Keratinocyte (primary cell): ENCODE results near the gene COL25A1. TPM values are rescaled to one million over a fixed set of nuclear protein-coding genes. Genes with fewer than 3 reads are reported as not detected.

Experiments
- DNase-seq: peaks from one replicate; pipeline ENCODE4 v3.0.0-alpha.2; 2011; ENCODE audit warnings: low read depth, missing footprints, low spot score
- FAIRE-seq: peaks from 2 replicates; lab custom pipeline; 2011; peaks lifted over from hg19 to GRCh38; lab: Jason Lieb, UNC
- H2AFZ ChIP-seq: 2 replicates; pipeline ENCODE4 v1.6.0; 2012; ENCODE audit warnings: low read length, control low read depth, inconsistent platforms; ENCODE audit not compliant: control insufficient read depth
- H3K27ac ChIP-seq: 2 replicates; pipeline ENCODE4 v1.5.1; 2011; ENCODE audit warnings: low read length; ENCODE audit not compliant: control insufficient read depth, insufficient read depth
- H3K27me3 ChIP-seq: 3 replicates; pipeline ENCODE4 v1.6.0; 2011; ENCODE audit warnings: low read length; ENCODE audit not compliant: control insufficient read depth, insufficient read depth; ENCODE audit errors: extremely low read depth
- H3K36me3 ChIP-seq, 2 experiments: 2 replicates in 1 of 2; 3 replicates in 1 of 2; pipeline ENCODE4 v1.5.1; 2011; ENCODE audit warnings: low read length in 2 of 2, mild to moderate bottlenecking in 1 of 2; ENCODE audit not compliant: control insufficient read depth in 2 of 2, insufficient read depth in 2 of 2; ENCODE audit errors: extremely low read depth in 1 of 2
- H3K4me1 ChIP-seq: 3 replicates; pipeline ENCODE4 v1.5.1; 2011; ENCODE audit warnings: low read length; ENCODE audit not compliant: control insufficient read depth, insufficient read depth; ENCODE audit errors: extremely low read depth
- H3K4me2 ChIP-seq: 3 replicates; pipeline ENCODE4 v1.6.0; 2011; ENCODE audit warnings: low read depth, low read length; ENCODE audit not compliant: control insufficient read depth, insufficient read depth; ENCODE audit errors: extremely low read depth
- H3K4me3 ChIP-seq, 3 experiments: fragments of 200-600 bp in 1 of 3; sonication (generic) in 1 of 3; 2 replicates in 2 of 3; 3 replicates in 1 of 3; pipeline ENCODE4 v1.5.1; 2011 to 2016; ENCODE audit warnings: low read length in 3 of 3, mild to moderate bottlenecking in 3 of 3, control low read depth in 2 of 3, inconsistent platforms in 1 of 3, low read depth in 1 of 3, mixed read lengths in 1 of 3, mixed run types in 1 of 3, moderate library complexity in 1 of 3; ENCODE audit not compliant: control insufficient read depth in 2 of 3, insufficient read depth in 2 of 3; ENCODE audit errors: extremely low read depth in 1 of 3
- H3K79me2 ChIP-seq: 2 replicates; pipeline ENCODE4 v1.6.0; 2012; ENCODE audit warnings: low read length; ENCODE audit not compliant: control insufficient read depth, insufficient read depth
- H3K9ac ChIP-seq: 3 replicates; pipeline ENCODE4 v1.6.0; 2011; ENCODE audit warnings: low read length; ENCODE audit not compliant: control insufficient read depth, insufficient read depth; ENCODE audit errors: extremely low read depth
- H3K9me1 ChIP-seq: 3 replicates; pipeline ENCODE4 v1.6.0; 2011; ENCODE audit warnings: low read length; ENCODE audit not compliant: control insufficient read depth, insufficient read depth; ENCODE audit errors: extremely low read depth
- H3K9me3 ChIP-seq: 2 replicates; pipeline ENCODE4 v1.5.1; 2012; ENCODE audit warnings: low read depth, low read length; ENCODE audit not compliant: control insufficient read depth
- H4K20me1 ChIP-seq: 3 replicates; pipeline ENCODE4 v1.6.0; 2011; ENCODE audit warnings: low read length; ENCODE audit not compliant: control insufficient read depth, insufficient read depth; ENCODE audit errors: extremely low read depth
- EZH2 ChIP-seq: IDR thresholded peaks from one replicate; pipeline ENCODE4 v1.6.1; 2012; ENCODE audit warnings: inconsistent platforms, mild to moderate bottlenecking, low read length, moderate library complexity
- dilution Hi-C: fragments of 300-500 bp; cut with MboI; formaldehyde crosslinking; loops from one replicate; pipeline ENCODE4 v1.7.0; 2020; ENCODE audit warnings: low sequenced_read_pairs; ENCODE audit not compliant: extremely low pct_ligation_motif_present
- polyA plus RNA-seq, 5 experiments: library from polyadenylated mRNA; depleted of rRNA in 3 of 5; stranded (reverse) in 3 of 5; stranded (forward) in 1 of 5; unstranded in 1 of 5; fragments of >200 nt; gene quantifications; 1 replicate in 1 of 5; 2 replicates in 3 of 5; 3 replicates in 1 of 5; pipeline versions ENCODE4 v1.2.1 to v1.2.3, GENCODE V29; 2011 to 2012; ENCODE audit warnings: missing spikeins in 2 of 5, low read depth in 1 of 5, low replicate concordance in 1 of 5
- TF ChIP-seq, protein P1 (sequence below), 3 experiments: IDR thresholded peaks in 1 of 3; conservative IDR thresholded peaks in 1 of 3; optimal IDR thresholded peaks in 1 of 3; 2 replicates in 2 of 3; 3 replicates in 1 of 3; pipeline versions ENCODE3 to v1.5.1; 2011; ENCODE audit warnings: low read length in 3 of 3, mild to moderate bottlenecking in 3 of 3, moderate library complexity in 2 of 3, control low read depth in 1 of 3, inconsistent platforms in 1 of 3; ENCODE audit not compliant: insufficient read depth in 2 of 3; ENCODE audit errors: extremely low read depth in 1 of 3

The COL25A1 gene
- polyA plus RNA-seq, 1 donor (not counting 4 experiments of a cell fraction or from before 2014, with no cell fraction given), result not detected

DNA sequence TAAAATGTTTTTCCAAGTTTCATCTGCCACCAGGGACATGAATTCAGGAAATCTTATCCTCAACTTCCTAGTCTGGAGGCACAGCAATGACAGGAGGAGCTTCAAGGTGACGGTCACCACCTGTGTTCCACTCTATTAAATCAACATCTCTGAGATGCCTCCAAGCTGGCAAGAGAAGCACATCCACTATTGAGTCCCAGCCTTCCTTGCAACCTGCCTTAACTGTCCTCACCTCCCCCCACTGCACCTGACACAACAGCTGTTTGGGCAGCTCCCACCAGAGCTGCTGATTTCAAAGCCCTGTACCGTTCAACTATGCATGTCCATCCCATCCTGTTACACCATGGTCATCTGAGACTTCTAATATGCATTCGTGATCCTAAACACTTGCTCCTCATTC lies 123.4 kb downstream of the COL25A1 start:
- H3K9ac ChIP-seq, result no peak overlapping the region
- no peaks in the 10 kb centered on the region for H3K36me3 ChIP-seq
- no peaks in the 10 kb centered on the region for H3K9me3 ChIP-seq
- H3K27ac ChIP-seq, result no peak overlapping the region
- H3K27me3 ChIP-seq, result no peaks in the 10 kb centered on the region
- no peak for TF ChIP-seq EZH2
- TF ChIP-seq, protein P1, sequence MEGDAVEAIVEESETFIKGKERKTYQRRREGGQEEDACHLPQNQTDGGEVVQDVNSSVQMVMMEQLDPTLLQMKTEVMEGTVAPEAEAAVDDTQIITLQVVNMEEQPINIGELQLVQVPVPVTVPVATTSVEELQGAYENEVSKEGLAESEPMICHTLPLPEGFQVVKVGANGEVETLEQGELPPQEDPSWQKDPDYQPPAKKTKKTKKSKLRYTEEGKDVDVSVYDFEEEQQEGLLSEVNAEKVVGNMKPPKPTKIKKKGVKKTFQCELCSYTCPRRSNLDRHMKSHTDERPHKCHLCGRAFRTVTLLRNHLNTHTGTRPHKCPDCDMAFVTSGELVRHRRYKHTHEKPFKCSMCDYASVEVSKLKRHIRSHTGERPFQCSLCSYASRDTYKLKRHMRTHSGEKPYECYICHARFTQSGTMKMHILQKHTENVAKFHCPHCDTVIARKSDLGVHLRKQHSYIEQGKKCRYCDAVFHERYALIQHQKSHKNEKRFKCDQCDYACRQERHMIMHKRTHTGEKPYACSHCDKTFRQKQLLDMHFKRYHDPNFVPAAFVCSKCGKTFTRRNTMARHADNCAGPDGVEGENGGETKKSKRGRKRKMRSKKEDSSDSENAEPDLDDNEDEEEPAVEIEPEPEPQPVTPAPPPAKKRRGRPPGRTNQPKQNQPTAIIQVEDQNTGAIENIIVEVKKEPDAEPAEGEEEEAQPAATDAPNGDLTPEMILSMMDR (optimal IDR thresholded peaks at IDR 0.05 in 1 of 3, IDR thresholded peaks at IDR 0.05 in 1 of 3, conservative IDR thresholded peaks at IDR 0.05 in 1 of 3; ENCODE audit: extremely low read depth in 1 of 3, insufficient read depth in 2 of 3, low read length in 3 of 3), result no peak
- H2AFZ ChIP-seq, result no peak overlapping the region
- H3K4me2 ChIP-seq, result no peak overlapping the region
- no peaks in the 10 kb centered on the region for H3K79me2 ChIP-seq
- H3K4me3 ChIP-seq, result no peak overlapping the region
- DNase-seq (no peak), FAIRE-seq (no peak)
- no peaks in the 10 kb centered on the region for H3K4me1 ChIP-seq
- no peaks in the 10 kb centered on the region for H3K9me1 ChIP-seq
- H4K20me1 ChIP-seq, result no peaks in the 10 kb centered on the region
- dilution Hi-C loops, result no loop called here

GRCh38 chr4:109177096-109177810 lies 125.2 kb downstream of the COL25A1 start:
- DNase-seq (no peak), FAIRE-seq (no peak)
- no peak overlapping the region for H2AFZ ChIP-seq
- no peaks in the 10 kb centered on the region for H3K79me2 ChIP-seq
- TF ChIP-seq, protein P1 (optimal IDR thresholded peaks at IDR 0.05 in 1 of 3, IDR thresholded peaks at IDR 0.05 in 1 of 3, conservative IDR thresholded peaks at IDR 0.05 in 1 of 3; ENCODE audit: extremely low read depth in 1 of 3, insufficient read depth in 2 of 3, low read length in 3 of 3), result no peak
- TF ChIP-seq EZH2, result no peak
- no peaks in the 10 kb centered on the region for H3K9me3 ChIP-seq
- H3K36me3 ChIP-seq, result no peaks in the 10 kb centered on the region
- no peaks in the 10 kb centered on the region for H3K9me1 ChIP-seq
- H3K9ac ChIP-seq, result no peak overlapping the region
- H3K4me3 ChIP-seq, result no peak overlapping the region
- no peaks in the 10 kb centered on the region for H3K27me3 ChIP-seq
- H4K20me1 ChIP-seq, result no peaks in the 10 kb centered on the region
- no peak overlapping the region for H3K27ac ChIP-seq
- dilution Hi-C loops, result no loop called here
- H3K4me2 ChIP-seq, result no peak overlapping the region
- no peaks in the 10 kb centered on the region for H3K4me1 ChIP-seq
